Loucy (cell line): ENCODE results near the gene CORO2B.

Experiments used
- CTCF ChIP-seq: fragments of 200-600 bp; sonication (generic); conservative IDR thresholded peaks from 2 replicates; pipeline ENCODE4 v1.5.1; 2014; ENCODE audit warnings: mild to moderate bottlenecking, antibody characterized with exemption, low read length
- EZH2phosphoT487 ChIP-seq: fragments of 200-600 bp; IDR thresholded peaks from 2 replicates; pipeline ENCODE4 v1.6.1; 2018; ENCODE audit warnings: antibody characterized with exemption, mild to moderate bottlenecking, moderate library complexity, borderline replicate concordance

GRCh38 chr15:68726246-68726645 is 147.5 kb downstream of the CORO2B start:
- TF ChIP-seq CTCF (no peak), EZH2phosphoT487 (no peak)
